HepG2 (cell line): ENCODE results near the gene CEMP1. TPM values are rescaled to one million over a fixed set of nuclear protein-coding genes. Genes with fewer than 3 reads are reported as not detected.
A peak's percentile ranks its signal among the peaks of the same experiment; 100 is the strongest.

Experiments used
- ATAC-seq: fragments of 200-7000 bp; cut with Tn5 transposase; 3 replicates; pipeline ENCODE4 v1.9.1; 2020; ENCODE audit warnings: mild to moderate bottlenecking, moderate library complexity
- BruUV-seq: library from RNA; stranded (reverse); fragments of 400-500 nt; replicated peaks from 2 replicates; lab custom pipeline; 2021; lab: Mats Ljungman, UMichigan
- CTCF ChIA-PET: fragments of 300-600 bp; formaldehyde crosslinking; extraction: SDS; loops from one replicate; lab custom pipeline; 2021; ENCODE audit warnings: low total read pairs, inconsistent platforms, low intra/inter-chr PET ratio; lab: Yijun Ruan, JAX
- POLR2A ChIA-PET: fragments of 350-600 bp; sonication (Branson Sonifier 250); formaldehyde crosslinking; loops from one replicate; lab custom pipeline; 2020; ENCODE audit warnings: antibody characterized with exemption, inconsistent platforms; lab: Yijun Ruan, JAX
- DNase-seq: peaks from one replicate; pipeline ENCODE4 v3.0.0-alpha.2; 2015; ENCODE audit warnings: low spot score
- FAIRE-seq: peaks from 3 replicates; lab custom pipeline; 2011; peaks lifted over from hg19 to GRCh38; lab: Jason Lieb, UNC
- H2AFZ ChIP-seq: one replicate; pipeline ENCODE4 v1.6.1; 2011; ENCODE audit warnings: low read length, inconsistent platforms
- H3K27ac ChIP-seq: fragments of 300-600 bp; 3 replicates; pipeline ENCODE4 v1.8.0; 2011; ENCODE audit warnings: mixed run types, mild to moderate bottlenecking, mixed read lengths, low read length, inconsistent platforms; ENCODE audit not compliant: insufficient read depth; ENCODE audit errors: extremely low read length
- H3K27me3 ChIP-seq, 2 experiments: fragments of 200-600 bp in 1 of 2; 2 replicates in 1 of 2; 3 replicates in 1 of 2; pipeline versions ENCODE4 v1.6.0 to v1.8.0; 2011; ENCODE audit warnings: low read length in 2 of 2, mild to moderate bottlenecking in 2 of 2, moderate library complexity in 2 of 2, inconsistent platforms in 1 of 2; ENCODE audit not compliant: insufficient read depth in 2 of 2, control insufficient read depth in 1 of 2
- H3K36me3 ChIP-seq, 2 experiments: fragments of 200-600 bp in 1 of 2; replicated peaks in 1 of 2; 2 replicates in 1 of 2; 3 replicates in 1 of 2; pipeline versions ENCODE4 v1.5.1 to v1.8.0; 2011; ENCODE audit warnings: low read length in 2 of 2, inconsistent platforms in 1 of 2; ENCODE audit not compliant: insufficient read depth in 2 of 2, control insufficient read depth in 1 of 2
- H3K4me1 ChIP-seq: 2 replicates; pipeline ENCODE4 v1.5.1; 2012; ENCODE audit warnings: low read length, inconsistent platforms; ENCODE audit not compliant: insufficient read depth
- H3K4me2 ChIP-seq: 2 replicates; pipeline ENCODE4 v1.6.0; 2011; ENCODE audit warnings: low read depth, low read length, inconsistent platforms
- H3K4me3 ChIP-seq, 3 experiments: fragments of 200-600 bp in 1 of 3; sonication (generic), shearing (Covaris generic) in 1 of 3; replicated peaks in 1 of 3; 2 replicates each; pipeline ENCODE4 v1.5.1; 2011 to 2016; ENCODE audit warnings: low read length in 3 of 3, inconsistent platforms in 2 of 3, low read depth in 2 of 3, mild to moderate bottlenecking in 2 of 3, control low read depth in 1 of 3, mixed read lengths in 1 of 3; ENCODE audit not compliant: insufficient read depth in 1 of 3
- H3K79me2 ChIP-seq: one replicate; pipeline ENCODE4 v1.6.1; 2011; ENCODE audit warnings: low read length, inconsistent platforms; ENCODE audit not compliant: insufficient read depth
- H3K9ac ChIP-seq: 2 replicates; pipeline ENCODE4 v1.6.0; 2011; ENCODE audit warnings: mild to moderate bottlenecking, low read depth, low read length, inconsistent platforms; ENCODE audit not compliant: insufficient read depth
- H3K9me3 ChIP-seq: 2 replicates; pipeline ENCODE4 v1.5.1; 2012; ENCODE audit warnings: mild to moderate bottlenecking, low read length
- H4K20me1 ChIP-seq: 2 replicates; pipeline ENCODE4 v1.6.0; 2011; ENCODE audit warnings: inconsistent platforms, mild to moderate bottlenecking, low read length, moderate library complexity; ENCODE audit not compliant: insufficient read depth
- AGO2 ChIP-seq: fragments of 200-400 bp; formaldehyde crosslinking; optimal IDR thresholded peaks from 2 replicates; pipeline ENCODE3; 2017; ENCODE audit warnings: mild to moderate bottlenecking, low read depth, low read length, moderate library complexity
- RBFOX2 ChIP-seq: fragments of 200-400 bp; formaldehyde crosslinking; IDR thresholded peaks from 2 replicates; pipeline ENCODE4 v1.6.1; 2017; ENCODE audit warnings: low read depth, mild to moderate bottlenecking, low read length
- ZNF75D ChIP-seq: sonication (generic); formaldehyde crosslinking; IDR thresholded peaks from 2 replicates; pipeline ENCODE4 v1.8.1; 2023; ENCODE audit warnings: missing genetic modification reagents, mild to moderate bottlenecking, borderline replicate concordance
- WGBS: methylation state at CpG from one replicate; pipeline ENCODE4 v1.1.6; 2017; ENCODE audit warnings: low lambda C conversion rate; 5-methylcytosine and 5-hydroxymethylcytosine counted together
- in situ Hi-C: cut with HindIII; loops from 2 replicates; pipeline ENCODE4 v1.10.0; 2017; ENCODE audit warnings: low pct_unique_long_range_greater_than_20kb; ENCODE audit not compliant: extremely low pct_ligation_motif_present
- intact Hi-C: fragments of 100-400 bp; cut with micrococcal nuclease; formaldehyde crosslinking; loops from one replicate; pipeline ENCODE4 v1.10.0; 2022; ENCODE audit not compliant: unreplicated experiment
- polyA plus RNA-seq, 8 experiments: library from polyadenylated mRNA; depleted of rRNA in 3 of 8; stranded (reverse) in 7 of 8; unstranded in 1 of 8; fragments of >200 nt; fragmentation: Illumina TruSeq in 4 of 8; extraction: Trizol in 4 of 8; gene quantifications; 2 replicates each; pipeline versions ENCODE4 v1.2.1 to v1.2.3, GENCODE V29; 2011 to 2016; ENCODE audit warnings: low read depth in 4 of 8, missing spikeins in 1 of 8, mixed read lengths in 1 of 8; ENCODE audit not compliant: insufficient read depth in 1 of 8
- total RNA-seq, 5 experiments: library from RNA; depleted of rRNA; stranded (reverse); fragments of >200 nt; fragmentation: Illumina TruSeq; extraction: Trizol; gene quantifications; 2 replicates each; pipeline ENCODE4 v1.2.3, GENCODE V29; 2016; ENCODE audit warnings: low read depth in 1 of 5
- TF ChIP-seq, protein P1 (sequence below): sonication (generic); formaldehyde crosslinking; IDR thresholded peaks from 2 replicates; pipeline ENCODE4 v1.4.0; 2020; ENCODE audit warnings: missing genetic modification reagents

CEMP1 gene
- total and polyA plus RNA-seq, 2 of the 13 experiments (the other 11 are each of a cell fraction or from before 2014, with no cell fraction given): not detected

DNA sequence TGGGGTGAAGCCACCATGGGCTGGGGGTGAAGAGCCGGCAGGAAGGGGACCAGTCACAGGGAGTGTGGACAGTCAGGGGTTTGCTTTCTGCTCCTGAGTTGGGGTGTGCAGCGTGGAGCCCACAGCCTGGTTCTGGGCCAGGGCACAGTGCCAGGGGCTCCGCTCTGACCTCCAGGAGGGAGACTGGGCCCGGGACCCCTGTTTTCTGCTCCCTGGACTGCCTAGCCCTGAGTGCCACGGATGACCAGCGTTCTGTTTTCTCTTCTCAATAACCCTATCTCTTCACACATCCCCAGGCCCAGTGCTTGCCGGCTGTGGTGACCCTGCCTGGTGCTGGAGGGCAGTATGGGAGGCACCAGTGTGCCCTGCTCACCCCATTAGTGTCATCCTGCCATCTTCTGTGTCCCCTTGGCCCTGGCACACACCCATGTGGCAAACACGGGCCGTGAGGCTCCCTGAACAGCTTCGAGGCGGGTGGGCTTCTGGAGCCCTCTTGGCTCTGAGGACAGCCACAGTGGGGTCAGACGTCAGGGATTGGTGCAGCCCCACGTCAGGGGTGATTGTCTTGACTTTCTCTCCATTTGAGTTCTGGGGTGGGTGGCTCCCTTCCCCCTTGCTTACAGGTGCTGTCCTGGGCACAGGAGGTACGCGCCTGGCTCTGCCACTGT is 1.1 kb downstream of the CEMP1 start:
- no TSS peak for BruUV-seq
- ChIA-PET POLR2A (interaction anchor here (1.2 to 1.3 kb wide), 2 partner anchors 10 to 17 kb away, joined by 3 to 10 read pairs; partner anchors contain the start of gene AMDHD2), CTCF (no interaction called here)
- Histone ChIP-seq H3K4me3 (no peak overlapping the region), H3K79me2 (peaks cover 17% of the 10 kb centered on the region), H3K4me2 (no peak overlapping the region), H3K9me3 (no peaks in the 10 kb centered on the region), H2AFZ (no peak overlapping the region), H3K9ac (no peak overlapping the region), H3K27ac (peak overlapping the region; percentile 33), H3K27me3 (no peaks in the 10 kb centered on the region), H3K36me3 (peaks cover 12 to 39% of the 10 kb centered on the region in 2 experiments), H3K4me1 (peaks cover 58% of the 10 kb centered on the region), H4K20me1 (no peaks in the 10 kb centered on the region)
- no peak for TF ChIP-seq ZNF75D (CRISPR knock-in tag)
- TF ChIP-seq, protein P1, sequence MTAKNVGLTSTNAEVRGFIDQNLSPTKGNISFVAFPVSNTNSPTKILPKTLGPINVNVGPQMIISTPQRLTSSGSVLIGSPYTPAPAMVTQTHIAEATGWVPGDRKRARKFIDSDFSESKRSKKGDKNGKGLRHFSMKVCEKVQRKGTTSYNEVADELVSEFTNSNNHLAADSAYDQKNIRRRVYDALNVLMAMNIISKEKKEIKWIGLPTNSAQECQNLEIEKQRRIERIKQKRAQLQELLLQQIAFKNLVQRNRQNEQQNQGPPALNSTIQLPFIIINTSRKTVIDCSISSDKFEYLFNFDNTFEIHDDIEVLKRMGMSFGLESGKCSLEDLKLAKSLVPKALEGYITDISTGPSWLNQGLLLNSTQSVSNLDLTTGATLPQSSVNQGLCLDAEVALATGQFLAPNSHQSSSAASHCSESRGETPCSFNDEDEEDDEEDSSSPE (CRISPR knock-in tag): no peak
- TF ChIP-seq AGO2: peak; percentile 22
- 0 out of 2 replicates have a peak, but pooled peaks have one; percentile 44 for TF ChIP-seq RBFOX2
- FAIRE-seq: no peak
- DNase-seq: no peak
- ATAC-seq: no peak
- in situ Hi-C loops: no loop called here
- intact Hi-C loops: no loop called here
- WGBS: 96% methylated on average over 12 of the region's 15 CpGs
